Measurements from ENCODE around the gene PSMB1.
"Not testable (repeated sequence)": the region's sequence is repeated elsewhere in the genome, so short reads cannot be mapped to it uniquely, and the experiment has no call there.

PSMB1 gene

DNA sequence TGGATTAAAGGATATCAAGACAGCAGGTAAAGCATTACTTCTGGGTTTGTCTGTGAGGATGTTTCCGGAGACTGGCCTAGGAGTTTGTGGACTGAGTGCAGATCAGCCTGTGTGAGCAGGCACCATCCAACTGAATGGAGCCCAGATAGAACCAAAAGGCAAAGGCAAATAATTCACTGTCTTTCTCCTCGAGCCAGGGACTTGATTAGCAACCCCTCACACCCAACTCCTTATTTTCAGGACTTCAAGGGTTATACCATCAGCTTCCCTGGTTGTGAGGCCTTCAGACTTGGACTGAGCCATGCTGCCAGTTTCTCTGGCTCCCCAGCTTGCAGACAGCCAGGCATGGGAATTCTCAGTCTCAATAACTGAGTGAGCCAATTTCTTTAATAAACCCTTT is 19.3 kb downstream of the PSMB1 start:
- DNase-seq = no peak

DNA sequence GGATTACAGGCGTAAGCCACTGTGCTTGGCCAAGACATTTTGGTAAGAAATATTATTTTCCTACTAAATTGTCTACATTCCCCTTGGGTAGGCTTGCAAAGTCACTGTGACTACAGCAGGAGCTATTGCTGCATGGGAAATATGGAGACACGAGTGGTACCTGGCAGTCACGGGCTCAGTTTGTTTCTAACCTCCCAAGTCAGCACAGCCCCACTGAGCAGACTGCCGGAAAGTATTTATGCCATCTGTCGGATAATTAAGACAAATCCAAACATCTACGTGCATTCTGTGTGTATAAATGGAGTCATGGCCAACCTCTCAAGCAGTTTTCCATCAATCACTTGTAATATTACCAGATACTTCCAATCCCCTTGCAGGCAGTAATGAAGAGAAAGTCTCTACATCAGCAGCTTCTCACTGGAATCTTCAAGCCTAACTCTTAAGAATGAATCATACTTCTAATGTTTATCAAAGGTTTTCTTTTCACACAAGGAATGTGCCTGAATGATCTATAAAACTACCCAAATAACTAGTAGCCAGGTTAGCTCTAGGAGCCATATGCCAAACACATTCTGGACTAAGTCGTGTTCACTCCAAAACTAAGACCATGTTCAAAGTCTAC is 20.1 kb downstream of the PSMB1 start:
- DNase-seq = no peak

DNA sequence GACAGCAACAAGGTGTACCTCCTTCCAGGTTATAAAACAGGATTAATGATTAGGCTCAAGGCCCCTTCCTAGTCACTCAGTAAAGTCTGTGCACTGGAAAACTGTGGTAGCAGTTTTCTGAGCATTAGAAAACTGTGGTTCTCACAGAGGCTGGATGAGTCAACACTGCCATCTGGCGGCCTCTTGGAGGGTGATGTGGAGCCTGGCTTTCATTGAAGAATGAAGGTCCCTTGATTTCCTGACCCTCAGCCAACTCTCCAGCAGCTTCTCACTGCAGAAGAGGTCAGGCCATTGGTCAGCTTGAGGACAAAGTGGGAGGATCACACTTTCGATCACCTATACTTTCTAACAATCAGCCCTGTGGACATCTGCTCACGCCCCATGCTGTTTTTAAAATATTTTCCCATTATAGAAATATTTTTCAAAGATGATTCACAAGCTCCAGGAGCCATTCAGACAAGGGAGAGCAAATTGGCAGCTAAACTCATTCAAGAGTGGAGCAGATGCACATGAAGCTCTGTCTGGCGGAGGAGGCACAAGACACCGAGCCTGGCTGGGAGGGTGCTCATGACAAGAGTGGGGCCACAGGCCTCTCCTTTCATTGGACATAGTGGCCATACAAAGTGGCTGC is 23.2 kb downstream of the PSMB1 start:
- peak; percentile 74 for DNase-seq

- DNase-seq = not testable (repeated sequence)
Measured at GRCh38 chr6:170527995-170528394, 25.1 kb downstream of the PSMB1 start.

DNA sequence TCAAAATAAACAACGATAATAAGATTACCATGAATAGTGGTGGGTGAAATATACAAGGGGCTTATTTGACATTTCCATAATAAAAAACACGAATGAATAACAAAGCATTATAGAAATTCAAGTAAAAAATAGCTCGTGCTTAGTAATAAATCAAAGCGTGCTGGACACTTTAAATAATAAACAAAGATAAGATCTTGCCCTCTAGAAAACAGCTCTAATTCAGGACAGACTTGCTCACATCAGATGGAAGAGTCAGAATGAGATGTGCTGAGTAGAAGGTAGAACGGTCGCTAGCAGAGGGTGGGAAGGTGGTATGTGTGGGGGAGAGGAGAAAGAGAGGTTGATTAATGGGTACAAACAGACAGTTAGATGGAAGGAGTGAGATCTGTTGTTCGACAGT is 27.3 kb downstream of the PSMB1 start:
- no peak for DNase-seq

GRCh38 chr6:170524172-170524502 is 29.0 kb downstream of the PSMB1 start:
- no peak for DNase-seq

DNA sequence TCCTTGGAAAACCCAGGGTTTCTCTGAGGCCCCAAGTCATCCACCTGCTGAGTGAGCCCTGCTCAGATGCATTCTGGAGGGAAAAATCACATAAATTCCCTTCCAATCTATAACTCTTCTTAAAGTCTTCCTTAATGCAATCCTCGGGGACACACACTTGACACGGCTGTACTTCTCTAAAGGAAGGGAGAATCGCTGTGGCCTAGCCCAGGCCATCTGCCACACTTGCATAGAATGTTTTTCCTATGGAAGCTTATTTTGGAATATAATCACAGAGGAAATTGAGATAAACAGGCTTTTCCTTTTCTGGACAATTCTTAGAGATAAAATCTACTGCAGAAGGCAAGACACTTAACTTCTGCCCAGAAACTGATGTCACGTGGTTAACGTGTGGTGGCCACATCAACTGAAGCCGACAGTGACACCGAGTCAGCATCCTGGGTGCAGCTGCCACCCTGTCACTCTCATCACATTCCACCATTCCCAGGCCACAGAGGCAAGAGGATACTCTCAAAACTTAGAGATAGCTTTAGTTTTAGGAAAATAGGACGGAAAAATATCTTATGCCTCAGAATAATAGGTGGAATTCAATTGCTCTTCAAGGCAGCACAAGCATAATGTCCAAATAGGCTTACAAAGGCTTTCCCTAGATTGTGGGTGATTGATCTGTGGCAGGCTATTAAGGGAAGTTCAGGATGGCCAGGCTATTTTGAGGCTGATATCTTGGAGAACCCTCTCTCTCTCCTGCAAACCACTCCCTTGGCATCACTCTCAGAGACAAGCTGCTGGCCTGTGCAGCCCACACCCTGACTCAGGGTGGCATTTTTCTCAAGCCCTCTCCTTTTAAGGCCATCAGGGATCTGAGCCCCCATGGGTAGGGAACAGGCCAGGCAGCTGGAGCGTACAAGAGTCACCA is 29.6 kb downstream of the PSMB1 start:
- peak; percentile 55 for DNase-seq

GRCh38 chr6:170522565-170523183 is 30.4 kb downstream of the PSMB1 start:
- DNase-seq = peak; percentile 12

GRCh38 chr6:170516783-170517616 is 36.1 kb downstream of the PSMB1 start:
- DNase-seq = peak; percentile 59

DNA sequence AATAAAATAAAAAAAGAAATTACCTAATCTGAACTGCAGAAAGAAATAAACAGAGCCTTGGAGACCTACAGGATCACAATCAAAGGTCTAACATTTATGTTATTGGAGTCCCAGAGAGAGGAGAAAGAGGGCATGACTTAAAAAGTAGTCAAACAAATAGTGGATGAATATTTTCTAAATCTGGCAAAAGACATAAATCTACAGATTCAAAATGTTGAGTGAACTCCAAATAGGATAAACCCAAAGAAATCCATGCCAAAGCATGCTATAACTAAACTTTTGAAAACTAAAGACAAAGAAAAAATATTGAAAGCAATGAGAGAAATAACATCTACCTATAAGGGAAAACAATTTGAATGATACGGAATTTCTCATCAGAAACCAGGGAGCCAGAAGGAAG is 38.2 kb downstream of the PSMB1 start:
- no peak for DNase-seq

GRCh38 chr6:170512249-170512648 is 40.9 kb downstream of the PSMB1 start:
- DNase-seq = no peak

- DNase-seq = no peak
Measured at GRCh38 chr6:170510631-170511030, 42.5 kb downstream of the PSMB1 start.

GRCh38 chr6:170509723-170510018 is 43.4 kb downstream of the PSMB1 start:
- DNase-seq = no peak

- not testable (repeated sequence) for DNase-seq
Measured at GRCh38 chr6:170508892-170509722, 44.0 kb downstream of the PSMB1 start.

DNA sequence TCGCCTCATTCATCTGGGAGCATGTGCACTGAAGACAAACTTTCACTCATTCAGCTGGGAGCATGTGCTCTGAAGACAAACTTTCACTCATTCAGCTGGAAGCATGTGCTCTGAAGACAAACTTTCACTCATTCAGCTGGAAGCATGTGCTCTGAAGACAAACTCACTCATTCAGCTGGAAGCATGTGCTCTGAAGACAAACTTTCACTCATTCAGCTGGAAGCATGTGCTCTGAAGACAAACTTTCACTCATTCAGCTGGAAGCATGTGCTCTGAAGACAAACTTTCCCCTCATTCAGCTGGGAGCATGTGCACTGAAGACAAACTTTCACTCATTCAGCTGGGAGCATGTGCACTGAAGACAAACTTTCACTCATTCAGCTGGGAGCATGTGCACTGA is 44.8 kb downstream of the PSMB1 start:
- DNase-seq = not testable (repeated sequence)

- not testable (repeated sequence) for DNase-seq
Measured at GRCh38 chr6:170507728-170508127, 45.4 kb downstream of the PSMB1 start.

- no peak for DNase-seq
Measured at GRCh38 chr6:170506446-170506845, 46.7 kb downstream of the PSMB1 start.

DNA sequence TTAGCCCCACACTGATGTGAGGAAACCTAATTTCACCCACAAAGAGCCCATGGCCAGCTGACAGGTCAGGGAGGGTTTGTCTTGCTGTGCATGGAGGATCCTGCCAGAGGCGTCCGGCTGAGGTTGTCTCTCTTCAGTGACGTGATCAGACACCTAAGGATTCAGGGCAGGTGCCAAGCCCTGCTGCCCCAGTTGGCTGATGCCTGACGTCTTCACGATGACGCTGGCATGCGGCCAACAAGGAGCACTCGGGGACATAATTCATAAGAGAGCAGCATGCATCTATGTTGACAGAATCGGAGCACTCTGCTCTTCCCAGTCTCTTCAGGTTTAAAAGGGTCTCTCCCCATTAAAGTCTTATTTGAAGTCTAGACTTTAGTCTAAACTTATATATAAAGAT is 47.8 kb downstream of the PSMB1 start:
- no peak for DNase-seq

GRCh38 chr6:170504479-170504878 is 48.6 kb downstream of the PSMB1 start:
- no peak for DNase-seq

GRCh38 chr6:170503414-170503761 is 49.7 kb downstream of the PSMB1 start:
- no peak for DNase-seq

DNA sequence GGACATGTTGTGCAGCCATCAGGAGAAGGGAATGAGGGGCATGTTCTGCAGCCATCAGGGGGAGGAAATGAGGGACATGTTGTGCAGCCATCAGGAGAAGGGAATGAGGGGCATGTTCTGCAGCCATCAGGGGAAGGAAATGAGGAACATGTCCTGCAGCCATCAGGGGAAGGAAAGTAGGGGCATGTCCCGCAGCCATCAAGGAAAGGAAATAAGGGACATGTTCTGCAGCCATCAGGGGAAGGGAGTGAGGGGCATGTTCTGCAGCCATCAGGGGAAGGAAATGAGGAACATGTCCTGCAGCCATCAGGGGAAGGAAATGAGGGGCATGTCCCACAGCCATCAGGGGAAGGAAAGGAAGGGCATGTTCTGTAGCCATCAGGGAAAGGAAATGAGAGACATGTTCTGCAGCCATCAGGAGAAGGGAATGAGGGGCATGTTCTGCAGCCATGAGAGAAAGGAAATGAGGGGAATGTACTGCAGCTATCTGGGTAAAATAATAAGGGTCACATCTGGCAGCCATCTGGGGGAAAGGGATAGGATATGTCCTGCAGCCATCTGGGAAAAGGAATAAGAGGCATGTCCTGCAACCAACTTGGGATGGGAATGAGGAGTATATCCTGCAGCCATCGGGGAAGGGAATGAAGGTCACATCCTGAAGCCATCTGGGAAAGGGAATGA is 50.2 kb downstream of the PSMB1 start:
- not testable (repeated sequence) for DNase-seq

Measured in activated CD4-positive, alpha-beta T cell treated with anti-CD3 and anti-CD28 coated beads, Interleukin-2, Interleukin-6, amounts not matched to agents 100 ng/mL and 50 ng/mL, durations not matched to agents 16 hours and 8 hours (primary cell).